ENCODE results near the gene CCDC51. TPM values are rescaled to one million over a fixed set of nuclear protein-coding genes. Genes with fewer than 3 reads are reported as not detected.

Gene CCDC51
- polyA plus RNA-seq, 1 donor from 2014 or later: 27.2 TPM

DNA sequence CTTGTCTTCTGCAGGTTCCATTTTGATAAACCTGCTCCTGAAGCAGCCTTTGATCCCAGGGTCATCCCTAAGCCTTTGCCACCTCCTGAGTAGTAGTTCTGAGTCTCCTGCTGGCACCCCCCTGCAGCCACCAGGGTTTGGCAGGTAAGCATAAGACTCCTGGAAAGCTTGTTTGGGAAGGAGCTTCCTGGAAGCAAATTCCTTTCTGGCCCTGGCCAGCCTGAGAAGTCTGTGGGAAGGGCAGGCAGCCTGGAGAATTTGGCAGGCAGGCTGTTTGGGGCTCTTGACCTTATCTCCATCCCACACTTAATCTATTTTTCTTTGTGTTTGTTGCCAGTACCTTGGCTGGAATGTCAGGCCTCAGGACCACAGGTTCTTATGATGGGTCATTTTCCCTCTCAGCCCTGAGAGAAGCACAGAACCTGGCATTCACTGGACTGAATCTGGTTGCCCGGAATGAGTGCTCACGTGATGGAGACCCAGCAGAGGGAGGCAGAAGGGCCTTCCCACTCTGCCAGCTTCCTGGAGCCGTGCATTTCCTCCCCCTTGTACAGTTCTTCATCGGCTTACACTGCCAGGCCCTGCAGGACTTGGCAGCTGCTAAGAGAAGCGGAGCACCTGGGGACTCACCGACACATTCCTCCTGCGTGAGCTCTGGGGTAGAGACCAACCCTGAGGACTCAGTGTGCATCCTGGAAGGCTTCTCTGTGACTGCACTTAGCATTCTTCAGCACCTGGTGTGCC, 20.0 kb upstream of the CCDC51 start:
- Histone ChIP-seq H3K9ac (ENCODE audit: low read length) (no peak overlapping the region), H3K9me3 (ENCODE audit: low read length) (no peaks in the 10 kb centered on the region), H3K4me3 (ENCODE audit: low read length) (no peak overlapping the region), H4K20me1 (ENCODE audit: insufficient read depth) (no peaks in the 10 kb centered on the region), H2AFZ (ENCODE audit: low read depth, low read length) (no peak overlapping the region), H3K36me3 (ENCODE audit: insufficient read depth, low read length) (peaks cover 14% of the 10 kb centered on the region), H3K4me2 (ENCODE audit: low read length) (no peak overlapping the region), H3K9me2 (ENCODE audit: insufficient read depth, low read length) (no peaks in the 10 kb centered on the region), H3K79me2 (replicated peaks; ENCODE audit: insufficient read depth, low read length) (no peaks in the 10 kb centered on the region), H3F3A (ENCODE audit: insufficient read depth, low read length, poor library complexity, severe bottlenecking) (no peaks in the 10 kb centered on the region), H3K27me3 (ENCODE audit: insufficient read depth, low read depth, low read length) (no peaks in the 10 kb centered on the region), H3K27ac (ENCODE audit: low read length) (no peak overlapping the region)
- TF ChIP-seq, protein P1, sequence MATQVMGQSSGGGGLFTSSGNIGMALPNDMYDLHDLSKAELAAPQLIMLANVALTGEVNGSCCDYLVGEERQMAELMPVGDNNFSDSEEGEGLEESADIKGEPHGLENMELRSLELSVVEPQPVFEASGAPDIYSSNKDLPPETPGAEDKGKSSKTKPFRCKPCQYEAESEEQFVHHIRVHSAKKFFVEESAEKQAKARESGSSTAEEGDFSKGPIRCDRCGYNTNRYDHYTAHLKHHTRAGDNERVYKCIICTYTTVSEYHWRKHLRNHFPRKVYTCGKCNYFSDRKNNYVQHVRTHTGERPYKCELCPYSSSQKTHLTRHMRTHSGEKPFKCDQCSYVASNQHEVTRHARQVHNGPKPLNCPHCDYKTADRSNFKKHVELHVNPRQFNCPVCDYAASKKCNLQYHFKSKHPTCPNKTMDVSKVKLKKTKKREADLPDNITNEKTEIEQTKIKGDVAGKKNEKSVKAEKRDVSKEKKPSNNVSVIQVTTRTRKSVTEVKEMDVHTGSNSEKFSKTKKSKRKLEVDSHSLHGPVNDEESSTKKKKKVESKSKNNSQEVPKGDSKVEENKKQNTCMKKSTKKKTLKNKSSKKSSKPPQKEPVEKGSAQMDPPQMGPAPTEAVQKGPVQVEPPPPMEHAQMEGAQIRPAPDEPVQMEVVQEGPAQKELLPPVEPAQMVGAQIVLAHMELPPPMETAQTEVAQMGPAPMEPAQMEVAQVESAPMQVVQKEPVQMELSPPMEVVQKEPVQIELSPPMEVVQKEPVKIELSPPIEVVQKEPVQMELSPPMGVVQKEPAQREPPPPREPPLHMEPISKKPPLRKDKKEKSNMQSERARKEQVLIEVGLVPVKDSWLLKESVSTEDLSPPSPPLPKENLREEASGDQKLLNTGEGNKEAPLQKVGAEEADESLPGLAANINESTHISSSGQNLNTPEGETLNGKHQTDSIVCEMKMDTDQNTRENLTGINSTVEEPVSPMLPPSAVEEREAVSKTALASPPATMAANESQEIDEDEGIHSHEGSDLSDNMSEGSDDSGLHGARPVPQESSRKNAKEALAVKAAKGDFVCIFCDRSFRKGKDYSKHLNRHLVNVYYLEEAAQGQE (IDR thresholded peaks at IDR 0.05; ENCODE audit: borderline replicate concordance): no peak
- TF ChIP-seq POLR2AphosphoS5 (IDR thresholded peaks at IDR 0.05): no peak
- no peak for TF ChIP-seq MXI1 (conservative IDR thresholded peaks at IDR 0.05; ENCODE audit: poor library complexity, severe bottlenecking)
- no peak for TF ChIP-seq EP300 (conservative IDR thresholded peaks at IDR 0.05; ENCODE audit: poor library complexity, severe bottlenecking)
- TF ChIP-seq TAF1 (IDR thresholded peaks at IDR 0.05; ENCODE audit: low read depth): no peak
- no peak for TF ChIP-seq SMC3 (conservative IDR thresholded peaks at IDR 0.05; ENCODE audit: poor library complexity)
- no peak for TF ChIP-seq CTCF (IDR thresholded peaks at IDR 0.05; ENCODE audit: poor library complexity, severe bottlenecking)
- TF ChIP-seq RAD21 (conservative IDR thresholded peaks at IDR 0.05): no peak
- no peak for TF ChIP-seq EZH2 (IDR thresholded peaks at IDR 0.05; ENCODE audit: borderline replicate concordance, insufficient read depth, low read length, poor library complexity, severe bottlenecking)

GRCh38 chr3:48459331-48459730, 19.4 kb upstream of the CCDC51 start:
- H3K27me3 ChIP-seq (ENCODE audit: insufficient read depth, low read depth, low read length): no peaks in the 10 kb centered on the region
- no peak for TF ChIP-seq EP300 (conservative IDR thresholded peaks at IDR 0.05; ENCODE audit: poor library complexity, severe bottlenecking)
- no peak for TF ChIP-seq POLR2AphosphoS5 (IDR thresholded peaks at IDR 0.05)
- no peak for TF ChIP-seq EZH2 (IDR thresholded peaks at IDR 0.05; ENCODE audit: borderline replicate concordance, insufficient read depth, low read length, poor library complexity, severe bottlenecking)
- no peak for TF ChIP-seq TAF1 (IDR thresholded peaks at IDR 0.05; ENCODE audit: low read depth)
- TF ChIP-seq RAD21 (conservative IDR thresholded peaks at IDR 0.05): no peak
- no peak for TF ChIP-seq CTCF (IDR thresholded peaks at IDR 0.05; ENCODE audit: poor library complexity, severe bottlenecking)
- TF ChIP-seq, protein P1 (IDR thresholded peaks at IDR 0.05; ENCODE audit: borderline replicate concordance): no peak
- no peak for TF ChIP-seq SMC3 (conservative IDR thresholded peaks at IDR 0.05; ENCODE audit: poor library complexity)
- no peak for TF ChIP-seq MXI1 (conservative IDR thresholded peaks at IDR 0.05; ENCODE audit: poor library complexity, severe bottlenecking)
- H3K9ac ChIP-seq (ENCODE audit: low read length): no peak overlapping the region
- H2AFZ ChIP-seq (ENCODE audit: low read depth, low read length): no peak overlapping the region
- peaks cover 14% of the 10 kb centered on the region for H3K36me3 ChIP-seq (ENCODE audit: insufficient read depth, low read length)
- H3K4me2 ChIP-seq (ENCODE audit: low read length): no peak overlapping the region
- no peaks in the 10 kb centered on the region for H3K9me2 ChIP-seq (ENCODE audit: insufficient read depth, low read length)
- no peak overlapping the region for H3K27ac ChIP-seq (ENCODE audit: low read length)
- no peaks in the 10 kb centered on the region for H3K9me3 ChIP-seq (ENCODE audit: low read length)
- no peak overlapping the region for H3K4me3 ChIP-seq (ENCODE audit: low read length)
- H3K79me2 ChIP-seq (replicated peaks; ENCODE audit: insufficient read depth, low read length): no peaks in the 10 kb centered on the region
- H4K20me1 ChIP-seq (ENCODE audit: insufficient read depth): no peaks in the 10 kb centered on the region
- no peaks in the 10 kb centered on the region for H3F3A ChIP-seq (ENCODE audit: insufficient read depth, low read length, poor library complexity, severe bottlenecking)
